SK-N-SH (cell line): ENCODE data around the gene MIDN. TPM values are rescaled to one million over a fixed set of nuclear protein-coding genes. Genes with fewer than 3 reads are reported as not detected.

Experiments used
- CTCF ChIA-PET: fragments of 300-600, 350-600 bp; formaldehyde crosslinking; extraction: SDS; loops from one replicate; lab custom pipeline; 2021; lab: Yijun Ruan, JAX
- POLR2A ChIA-PET: fragments of 350-600 bp; sonication (Branson Sonifier 250); formaldehyde crosslinking; extraction: SDS; loops from one replicate; lab custom pipeline; 2020; ENCODE audit warnings: antibody characterized with exemption, inconsistent platforms; lab: Yijun Ruan, JAX
- DNase-seq: peaks from one replicate; pipeline ENCODE4 v3.0.0; 2012
- H2AFZ ChIP-seq: fragments of 200-600 bp; sonication (generic); 2 replicates; pipeline ENCODE4 v1.8.1; 2016; ENCODE audit warnings: antibody characterized with exemption, mild to moderate bottlenecking, low read depth
- H3F3A ChIP-seq: fragments of 200-600 bp; sonication (generic); replicated peaks from 2 replicates; pipeline ENCODE3; 2016; ENCODE audit warnings: antibody characterized with exemption, mild to moderate bottlenecking; ENCODE audit not compliant: insufficient read depth
- H3K27ac ChIP-seq, 2 experiments: fragments of 200-500 bp in 1 of 2; fragments of 200-600 bp in 1 of 2; sonication (Bioruptor generic) in 1 of 2; sonication (generic), shearing (Covaris generic) in 1 of 2; 2 replicates each; pipeline versions ENCODE4 v1.5.1 to v1.6.1; 2014 to 2016; ENCODE audit warnings: low read depth in 2 of 2, inconsistent platforms in 1 of 2, low read length in 1 of 2, mild to moderate bottlenecking in 1 of 2, mixed read lengths in 1 of 2
- H3K27me3 ChIP-seq: fragments of 200-600 bp; sonication (generic), shearing (Covaris generic); 2 replicates; pipeline ENCODE4 v1.6.1; 2016; ENCODE audit warnings: mixed run types; ENCODE audit not compliant: insufficient read depth
- H3K36me3 ChIP-seq, 2 experiments: fragments of 200-500 bp in 1 of 2; fragments of 200-600 bp in 1 of 2; sonication (Bioruptor generic) in 1 of 2; sonication (generic) in 1 of 2; replicated peaks in 1 of 2; 2 replicates each; pipeline versions ENCODE3 to v1.5.1; 2014 to 2016; ENCODE audit warnings: low read length in 1 of 2, mild to moderate bottlenecking in 1 of 2; ENCODE audit not compliant: insufficient read depth in 2 of 2, control insufficient read depth in 1 of 2
- H3K4me1 ChIP-seq, 2 experiments: fragments of 200-500 bp in 1 of 2; fragments of 200-600 bp in 1 of 2; sonication (Bioruptor generic) in 1 of 2; sonication (generic), shearing (Covaris generic) in 1 of 2; 2 replicates each; pipeline versions ENCODE4 v1.5.1 to v1.6.1; 2014 to 2016; ENCODE audit warnings: low read depth in 1 of 2, low read length in 1 of 2, mixed run types in 1 of 2; ENCODE audit not compliant: insufficient read depth in 2 of 2, control insufficient read depth in 1 of 2
- H3K4me2 ChIP-seq: fragments of 200-600 bp; sonication (generic), shearing (Covaris generic); 2 replicates; pipeline ENCODE4 v1.6.1; 2017; ENCODE audit warnings: mixed run types
- H3K4me3 ChIP-seq, 2 experiments: fragments of 200-500 bp in 1 of 2; fragments of 200-600 bp in 1 of 2; sonication (Bioruptor generic) in 1 of 2; sonication (generic), shearing (Covaris generic) in 1 of 2; 2 replicates each; pipeline versions ENCODE4 v1.5.1 to v1.8.1; 2014 to 2016; ENCODE audit warnings: low read depth in 2 of 2, inconsistent platforms in 1 of 2, low read length in 1 of 2, mild to moderate bottlenecking in 1 of 2, mixed read lengths in 1 of 2, moderate library complexity in 1 of 2
- H3K79me2 ChIP-seq: fragments of 200-600 bp; sonication (generic); 2 replicates; pipeline ENCODE4 v1.8.1; 2017; ENCODE audit warnings: mild to moderate bottlenecking; ENCODE audit not compliant: insufficient read depth
- H3K9ac ChIP-seq: fragments of 200-600 bp; sonication (generic); 2 replicates; pipeline ENCODE4 v1.6.1; 2017; ENCODE audit warnings: mixed run types
- H3K9me2 ChIP-seq: fragments of 200-600 bp; sonication (generic); 2 replicates; pipeline ENCODE4 v1.6.1; 2017; ENCODE audit warnings: mixed run types
- H3K9me3 ChIP-seq: fragments of 200-600 bp; sonication (generic); 2 replicates; pipeline ENCODE4 v1.6.1; 2017; ENCODE audit warnings: mixed run types, mild to moderate bottlenecking, moderate library complexity
- H4K20me1 ChIP-seq: fragments of 200-600 bp; sonication (generic); 2 replicates; pipeline ENCODE4 v1.6.1; 2017; ENCODE audit warnings: mild to moderate bottlenecking, mixed run types; ENCODE audit not compliant: insufficient read depth
- CHD2 ChIP-seq: fragments of 150-350 bp; IDR thresholded peaks from 2 replicates; pipeline ENCODE4 v1.6.1; 2018; ENCODE audit warnings: low read length; ENCODE audit not compliant: partially characterized antibody
- CTCF ChIP-seq: fragments of 200-600 bp; sonication (generic); IDR thresholded peaks from 2 replicates; pipeline ENCODE4 v1.6.1; 2017; ENCODE audit warnings: antibody characterized with exemption, mild to moderate bottlenecking, moderate library complexity
- EP300 ChIP-seq, 2 experiments: IDR thresholded peaks; 2 replicates each; pipeline versions ENCODE4 v1.4.0 to v1.6.1; 2012; ENCODE audit warnings: borderline replicate concordance in 1 of 2, low read depth in 1 of 2, low read length in 1 of 2
- FOSL2 ChIP-seq: IDR thresholded peaks from 2 replicates; pipeline ENCODE4 v1.4.0; 2012; ENCODE audit warnings: low read depth, mild to moderate bottlenecking, moderate library complexity, borderline replicate concordance
- GABPA ChIP-seq: IDR thresholded peaks from 2 replicates; pipeline ENCODE4 v1.4.0; 2012; ENCODE audit warnings: low read depth, mild to moderate bottlenecking
- NFIC ChIP-seq: IDR thresholded peaks from 2 replicates; pipeline ENCODE4 v1.4.0; 2012; ENCODE audit warnings: borderline replicate concordance
- RCOR1 ChIP-seq: fragments of 150-350 bp; IDR thresholded peaks from 2 replicates; pipeline ENCODE4 v1.6.1; 2017; ENCODE audit warnings: antibody characterized with exemption, low read length
- TAF1 ChIP-seq: IDR thresholded peaks from 2 replicates; pipeline ENCODE4 v1.6.1; 2012; ENCODE audit warnings: low read depth, mild to moderate bottlenecking, low read length, moderate library complexity, borderline replicate concordance
- TEAD4 ChIP-seq: IDR thresholded peaks from 2 replicates; pipeline ENCODE4 v1.4.0; 2012; ENCODE audit warnings: mild to moderate bottlenecking, borderline replicate concordance; ENCODE audit not compliant: insufficient read depth
- ZBTB33 ChIP-seq: IDR thresholded peaks from 2 replicates; pipeline ENCODE4 v1.4.0; 2012; ENCODE audit warnings: low read depth, borderline replicate concordance
- WGBS: methylation state at CpG from one replicate; pipeline ENCODE4 v1.1.6; 2017; ENCODE audit warnings: low lambda C conversion rate; 5-methylcytosine and 5-hydroxymethylcytosine counted together
- polyA plus RNA-seq, 3 experiments: library from polyadenylated mRNA; depleted of rRNA; stranded (reverse); fragments of >200 nt; gene quantifications; 2 replicates each; pipeline ENCODE4 v1.2.3, GENCODE V29; 2012
- TF ChIP-seq, protein P1 (sequence below): fragments of 150-350 bp; IDR thresholded peaks from 2 replicates; pipeline ENCODE4 v1.6.1; 2017; ENCODE audit warnings: antibody characterized with exemption, low read length, low read depth, borderline replicate concordance

The MIDN gene
- polyA plus RNA-seq, 1 of the 3 experiments (the other 2 are of a cell fraction), result 13.9 TPM

- no peak for TF ChIP-seq TEAD4
- no peak for TF ChIP-seq RCOR1
- TF ChIP-seq, protein P1, sequence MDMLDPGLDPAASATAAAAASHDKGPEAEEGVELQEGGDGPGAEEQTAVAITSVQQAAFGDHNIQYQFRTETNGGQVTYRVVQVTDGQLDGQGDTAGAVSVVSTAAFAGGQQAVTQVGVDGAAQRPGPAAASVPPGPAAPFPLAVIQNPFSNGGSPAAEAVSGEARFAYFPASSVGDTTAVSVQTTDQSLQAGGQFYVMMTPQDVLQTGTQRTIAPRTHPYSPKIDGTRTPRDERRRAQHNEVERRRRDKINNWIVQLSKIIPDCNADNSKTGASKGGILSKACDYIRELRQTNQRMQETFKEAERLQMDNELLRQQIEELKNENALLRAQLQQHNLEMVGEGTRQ, result no peak
- no peak for TF ChIP-seq CHD2
- TF ChIP-seq FOSL2, result no peak
- no peak for TF ChIP-seq NFIC
- no peak for TF ChIP-seq ZBTB33
- no peaks in the 10 kb centered on the region for H3K27me3 ChIP-seq
- peaks cover 5% of the 10 kb centered on the region for H4K20me1 ChIP-seq
- H3K9me2 ChIP-seq, result no peaks in the 10 kb centered on the region
- peaks cover 9% of the 10 kb centered on the region; the same call in 1 of the 2 replicates for H3K79me2 ChIP-seq
- H3K36me3 ChIP-seq, result peaks cover 6 to 17% of the 10 kb centered on the region in 2 experiments
- H2AFZ ChIP-seq, result no peak overlapping the region
- peaks cover under 1 to 2% of the 10 kb centered on the region in 2 experiments; a peak in 1 of 4 replicates for H3K4me1 ChIP-seq
- H3K27ac ChIP-seq, result no peak overlapping the region
- no peak overlapping the region for H3K4me3 ChIP-seq
- ChIA-PET POLR2A (interaction anchor here (0.7 kb wide), 1 partner anchor 10 kb away, joined by 3 read pairs; no protein-coding TSS in a partner anchor), CTCF (interaction anchor here (3.5 kb wide), 1 partner anchor 14 kb away, joined by 26 read pairs; the partner anchor contains the start of gene CIRBP)
- no peaks in the 10 kb centered on the region for H3K9me3 ChIP-seq
- H3K4me2 ChIP-seq, result no peak overlapping the region
- H3F3A ChIP-seq, result peaks cover 27% of the 10 kb centered on the region
- H3K9ac ChIP-seq, result no peak overlapping the region
- DNase-seq, result no peak
- WGBS, result 80% methylated on average over 15 of the region's 15 CpGs
These were observed 33.3 kb downstream of the MIDN start for GRCh38 chr19:1281569-1282287.

- H3K79me2 ChIP-seq, result no peaks in the 10 kb centered on the region
- H2AFZ ChIP-seq, result no peak overlapping the region
- no peak overlapping the region for H3K9ac ChIP-seq
- no peak overlapping the region for H3K4me3 ChIP-seq
- H3F3A ChIP-seq, result peaks cover 27% of the 10 kb centered on the region
- ChIA-PET CTCF (interaction anchor here (0.6 to 3.2 kb wide), 4 partner anchors 16 to 162 kb away, joined by 3 to 17 read pairs (median 10); no protein-coding TSS in a partner anchor), POLR2A (interaction anchor here (1.0 kb wide), 1 partner anchor 14 kb away, joined by 3 read pairs; no protein-coding TSS in a partner anchor)
- 63% methylated on average over 4 of the region's 18 CpGs for WGBS
- H3K4me1 ChIP-seq, result peaks cover 0 to 2% of the 10 kb centered on the region in 2 experiments; a peak in 1 of 4 replicates
- no peak overlapping the region for H3K4me2 ChIP-seq
- peaks cover 5% of the 10 kb centered on the region for H4K20me1 ChIP-seq
- TF ChIP-seq TAF1 (no peak), GABPA (no peak), EP300 (IDR thresholded peaks at IDR 0.05; ENCODE audit: borderline replicate concordance in 1 of 2, low read depth in 1 of 2, low read length in 1 of 2) (no peak), CTCF (no peak)
- TF ChIP-seq, protein P1, result no peak
- TF ChIP-seq, all 33 proteins: peak for 0
- no peaks in the 10 kb centered on the region for H3K9me3 ChIP-seq
- H3K9me2 ChIP-seq, result no peaks in the 10 kb centered on the region
- no peaks in the 10 kb centered on the region for H3K27me3 ChIP-seq
- H3K27ac ChIP-seq, result no peak overlapping the region
- no peak for DNase-seq
- peaks cover 2 to 17% of the 10 kb centered on the region in 2 experiments for H3K36me3 ChIP-seq
These were observed 34.3 kb downstream of the MIDN start for GRCh38 chr19:1282588-1283206.
